ENCODE results near the gene NUDT14.

The NUDT14 gene

DNA sequence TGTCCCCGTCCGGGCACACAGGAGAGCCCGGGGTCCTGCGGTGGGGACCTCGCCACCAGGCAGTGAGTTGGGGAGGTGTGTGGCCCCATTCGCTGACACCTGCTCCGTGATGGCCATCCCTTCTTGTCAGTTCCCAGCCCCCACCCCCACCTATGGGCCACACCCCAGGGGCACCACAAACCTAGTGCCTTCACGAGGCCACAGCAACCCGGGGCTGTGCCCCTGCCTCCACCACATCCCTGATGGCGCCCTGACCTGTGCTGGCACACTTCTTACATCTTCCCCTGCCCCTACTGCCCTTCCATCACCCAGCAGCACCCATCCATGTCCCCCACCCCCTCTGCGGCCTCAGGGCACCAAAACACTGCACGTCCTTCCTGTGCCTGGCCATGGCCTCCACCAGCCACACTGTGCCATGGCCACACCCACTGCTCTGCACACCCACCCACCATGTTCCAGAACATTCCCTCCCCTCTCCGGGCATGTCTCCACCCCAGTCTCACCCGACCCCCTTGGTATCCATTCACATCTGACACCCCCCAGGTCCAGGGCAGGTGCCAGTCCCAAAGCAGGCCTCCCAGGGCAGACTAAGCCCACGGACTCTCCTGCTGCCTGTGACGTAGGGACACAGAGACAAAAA is 37.0 kb downstream of the NUDT14 start:
- DNase-seq = no peak

- no peak for DNase-seq
Measured at GRCh38 chr14:105143451-105144025, 37.6 kb downstream of the NUDT14 start.

DNA sequence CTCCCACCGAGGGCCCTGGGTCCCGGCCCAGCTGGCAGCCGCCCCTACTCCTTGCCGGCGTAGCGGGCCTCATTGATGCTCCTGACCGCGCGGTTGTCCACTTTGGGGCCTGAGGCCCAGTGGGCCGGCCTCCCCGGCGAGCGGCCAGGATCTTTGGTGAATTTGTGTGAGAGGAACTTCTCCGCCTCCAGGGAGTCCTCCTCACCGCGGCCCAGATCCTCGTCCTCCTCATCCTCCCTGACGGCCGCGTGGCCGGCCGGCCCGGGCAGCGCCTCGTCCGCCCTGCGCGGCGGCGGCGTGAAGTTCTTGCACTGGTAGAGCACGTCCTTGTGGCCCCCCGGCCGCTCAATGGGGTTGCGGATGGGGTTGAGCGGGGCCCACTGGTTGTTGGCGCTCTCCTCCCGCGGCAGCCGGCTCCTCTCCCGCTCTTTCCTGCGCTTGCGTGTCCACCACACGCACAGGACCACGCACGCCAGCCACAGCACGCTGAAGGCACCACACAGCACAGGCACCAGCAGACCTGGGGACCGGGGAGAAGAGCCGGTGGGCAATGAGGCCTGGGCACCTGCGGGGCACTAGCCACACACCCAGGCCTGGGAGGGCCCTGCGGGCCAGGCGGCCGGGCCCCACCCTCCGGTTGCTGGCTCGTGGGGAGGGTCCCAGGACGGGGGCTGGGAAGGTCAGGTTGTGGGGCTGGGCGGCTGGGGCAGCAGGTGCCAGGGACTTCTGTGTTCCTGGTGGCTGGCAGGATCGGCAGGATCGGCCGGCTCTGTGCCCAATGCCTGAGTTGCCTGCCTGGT is 38.3 kb downstream of the NUDT14 start:
- no peak for DNase-seq

DNA sequence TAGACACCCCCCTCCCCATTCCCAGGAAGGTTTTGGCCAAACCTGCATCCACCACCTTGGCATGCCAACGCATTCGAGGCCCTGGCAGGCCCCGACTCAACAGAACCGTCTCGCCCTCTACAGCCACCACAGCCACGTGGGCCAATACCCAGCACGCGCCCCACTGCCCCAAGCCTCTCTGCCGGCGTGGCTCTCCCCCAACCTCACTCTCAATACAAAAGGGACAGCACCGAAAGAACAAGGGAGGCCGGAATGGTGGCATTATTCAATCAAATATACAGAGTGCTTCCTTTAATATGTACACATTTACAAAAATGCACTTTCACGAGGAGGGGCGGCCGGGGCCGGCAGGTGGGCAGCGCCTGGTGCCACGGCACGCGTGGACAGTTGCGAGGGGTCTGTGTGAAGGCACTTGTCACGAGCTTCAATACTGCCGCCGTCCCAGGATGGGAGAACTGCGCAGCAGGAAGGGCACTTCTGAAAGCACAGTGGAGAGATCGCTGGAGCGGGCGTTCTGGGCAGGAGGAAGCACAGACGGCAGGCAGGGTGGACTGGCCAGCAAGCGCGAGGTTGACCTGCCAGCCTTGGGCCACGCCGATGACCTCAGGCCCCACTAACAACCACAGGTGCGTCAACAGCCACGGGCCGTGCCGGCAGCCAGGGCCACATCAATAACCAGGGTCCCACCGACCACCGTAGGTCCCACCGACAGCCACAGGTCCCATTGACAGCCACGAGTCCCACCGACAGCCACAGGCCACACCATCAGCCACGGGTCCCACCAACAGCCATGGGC is 39.4 kb downstream of the NUDT14 start:
- DNase-seq = no peak

GRCh38 chr14:105141026-105141425 is 40.1 kb downstream of the NUDT14 start:
- DNase-seq = no peak

- DNase-seq = no peak
Measured at GRCh38 chr14:105140581-105140980, 40.5 kb downstream of the NUDT14 start.

GRCh38 chr14:105139831-105140239 is 41.3 kb downstream of the NUDT14 start:
- DNase-seq = no peak

GRCh38 chr14:105139212-105139825 is 41.8 kb downstream of the NUDT14 start:
- no peak for DNase-seq

GRCh38 chr14:105138551-105139111 is 42.5 kb downstream of the NUDT14 start:
- no peak for DNase-seq

DNA sequence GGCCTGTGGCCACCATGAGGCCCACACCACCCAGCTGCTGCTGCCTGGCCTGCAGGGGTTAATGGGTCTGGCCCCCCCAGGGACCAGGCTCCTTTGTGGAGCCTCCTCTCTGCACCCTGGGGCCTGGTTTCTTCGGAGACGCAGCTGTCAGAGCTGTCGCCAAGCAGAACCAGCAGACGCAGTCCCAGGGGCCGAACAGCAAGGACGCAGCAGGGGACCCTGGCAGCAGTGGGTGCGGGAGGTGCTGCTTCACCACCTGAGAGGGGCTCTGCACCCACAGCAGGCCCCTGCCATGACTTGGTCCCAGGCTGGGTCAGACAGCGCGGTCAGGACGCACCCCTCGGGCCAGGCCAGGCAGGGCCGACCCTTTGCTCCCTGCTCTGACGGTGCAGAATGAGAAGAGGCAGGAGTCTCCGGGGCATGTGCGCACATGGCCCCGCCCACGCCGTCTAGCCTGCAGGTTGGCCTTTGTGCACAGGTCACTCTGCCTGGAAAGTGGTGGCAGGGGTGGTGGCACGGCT is 43.0 kb downstream of the NUDT14 start:
- DNase-seq = no peak

GRCh38 chr14:105137481-105138020 is 43.6 kb downstream of the NUDT14 start:
- peak; percentile 2 for DNase-seq

GRCh38 chr14:105136401-105137322 is 44.5 kb downstream of the NUDT14 start:
- DNase-seq = no peak

GRCh38 chr14:105135700-105136395 is 45.3 kb downstream of the NUDT14 start:
- no peak for DNase-seq

DNA sequence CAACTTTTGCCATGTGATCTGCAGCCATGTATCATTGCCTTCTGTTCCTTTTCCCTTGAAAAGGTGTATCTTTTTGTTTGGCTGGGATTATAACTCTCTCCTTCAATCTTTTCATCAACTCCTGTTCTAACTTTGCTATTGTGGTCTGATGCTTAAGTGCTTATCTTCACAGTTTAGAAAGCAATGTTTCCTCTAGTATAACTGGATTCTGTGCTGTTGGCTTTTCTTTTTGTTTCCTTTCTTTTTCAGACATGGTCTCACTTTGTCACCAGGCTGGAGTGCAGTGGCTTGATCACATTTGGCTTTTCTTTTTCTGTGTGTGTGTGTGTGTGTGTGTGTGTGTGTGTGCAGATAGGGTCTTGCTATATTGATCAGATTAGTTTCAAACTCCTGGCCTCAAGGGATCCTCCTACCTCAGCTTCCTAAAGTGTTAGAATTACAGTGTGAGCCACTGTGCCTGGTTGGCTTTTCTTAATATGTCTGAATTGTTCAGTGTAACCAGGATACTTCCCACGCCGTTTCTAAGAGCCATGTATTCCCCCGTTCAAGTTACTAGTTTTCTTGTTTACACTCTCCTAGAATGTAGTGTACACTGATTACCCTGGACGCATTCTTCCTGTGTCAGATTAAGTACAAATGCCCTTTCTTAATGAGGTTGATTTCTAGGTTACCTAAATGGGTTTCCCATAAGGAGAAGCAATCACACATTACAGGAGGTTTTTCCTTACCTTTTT is 48.0 kb downstream of the NUDT14 start:
- DNase-seq = no peak

DNA sequence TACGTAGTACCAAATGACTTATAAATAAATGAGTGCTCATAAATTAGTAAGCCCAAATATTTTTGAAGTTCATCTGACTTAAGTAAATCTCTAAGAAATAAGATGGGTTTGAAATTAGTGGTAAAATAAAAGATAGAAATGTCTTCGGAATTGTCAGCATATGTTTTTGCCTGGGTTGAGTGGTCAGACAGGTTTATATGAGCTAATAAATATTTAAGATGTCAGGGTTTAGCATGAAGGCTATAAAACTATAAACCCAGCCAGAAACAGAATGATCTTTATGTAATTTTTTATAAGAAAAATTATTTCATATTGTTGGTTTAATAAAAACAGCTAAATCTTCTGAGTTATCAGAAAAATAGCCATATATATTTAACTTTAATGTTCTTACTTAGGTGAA is 49.9 kb downstream of the NUDT14 start:
- DNase-seq = no peak

- DNase-seq = no peak
Measured at GRCh38 chr14:105128059-105128458, 53.1 kb downstream of the NUDT14 start.

GRCh38 chr14:105126981-105127329 is 54.2 kb downstream of the NUDT14 start:
- no peak for DNase-seq

DNA sequence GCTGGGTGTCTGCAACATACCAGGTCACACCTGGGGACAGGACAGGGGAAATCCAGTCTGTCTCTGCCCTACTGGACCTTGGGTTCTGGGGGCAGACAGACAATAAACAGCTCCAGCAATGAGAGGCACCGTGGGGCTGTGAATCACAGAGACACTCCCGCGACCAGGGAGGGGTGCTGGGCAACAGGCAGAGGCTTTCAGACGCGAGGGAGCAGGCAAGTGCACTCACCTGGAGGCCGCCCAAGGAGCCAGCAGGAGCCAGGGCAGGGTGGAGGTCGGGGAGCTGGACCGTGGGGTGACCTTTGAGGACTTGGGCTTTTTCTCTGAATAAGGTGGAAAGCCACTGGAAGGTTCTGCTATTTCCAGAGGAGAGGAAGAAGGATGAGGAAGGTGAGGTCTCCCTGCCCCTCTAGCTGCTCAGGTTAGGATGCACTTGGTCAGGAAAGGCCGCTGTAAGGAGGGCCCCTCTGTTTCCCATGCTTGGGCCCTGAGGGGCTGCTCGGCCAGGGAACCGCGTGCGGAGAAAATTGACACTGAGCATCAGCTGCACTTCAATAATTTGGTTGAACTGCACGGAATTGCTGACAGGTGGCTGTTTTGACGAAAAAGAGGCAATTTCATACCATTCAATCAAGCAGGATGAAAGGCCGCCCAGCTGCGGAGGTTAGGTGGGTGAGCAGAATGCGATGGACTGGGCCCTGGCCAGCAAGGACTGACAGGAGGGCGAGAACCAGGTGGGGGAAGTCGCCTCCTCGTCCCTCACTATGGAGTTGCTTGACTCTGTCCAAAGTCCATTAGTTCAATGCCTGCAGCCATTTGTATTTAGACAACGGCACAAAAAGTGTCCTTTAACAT is 54.8 kb downstream of the NUDT14 start:
- no peak for DNase-seq

DNA sequence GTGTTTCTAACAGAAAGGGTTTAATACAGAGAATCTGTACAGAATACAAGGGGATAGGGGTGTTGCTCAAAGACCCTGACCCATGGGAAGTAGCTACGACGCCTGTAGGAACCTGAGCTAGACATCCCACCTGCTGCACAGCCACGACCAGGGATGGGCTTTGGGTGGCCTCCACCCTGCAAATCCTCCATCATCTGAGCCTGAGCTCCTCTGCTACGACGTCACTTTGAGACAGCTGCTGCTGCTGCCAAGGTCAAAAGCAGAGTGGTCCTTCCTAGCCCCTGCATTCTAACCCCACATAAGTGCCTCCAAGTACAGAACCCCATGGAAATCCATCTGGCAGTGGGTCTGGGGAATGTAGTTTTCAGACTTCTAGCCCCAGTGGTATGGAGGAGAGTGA is 56.3 kb downstream of the NUDT14 start:
- DNase-seq = no peak

Measured in NCI-H82 (cell line).